Measurements from ENCODE around the gene DACH1.
"Not testable (repeated sequence)": the region's sequence is repeated elsewhere in the genome, so short reads cannot be mapped to it uniquely, and the experiment has no call there.

DACH1 gene
- total RNA-seq: 0.10 to 1.6 reads per million in 2 donors

GRCh38 chr13:71867131-71867814 is at the start of gene DACH1:
Gene DACH1, minus strand, starts transcription at chr13:71867204.
- DNase-seq: no peak

DNA sequence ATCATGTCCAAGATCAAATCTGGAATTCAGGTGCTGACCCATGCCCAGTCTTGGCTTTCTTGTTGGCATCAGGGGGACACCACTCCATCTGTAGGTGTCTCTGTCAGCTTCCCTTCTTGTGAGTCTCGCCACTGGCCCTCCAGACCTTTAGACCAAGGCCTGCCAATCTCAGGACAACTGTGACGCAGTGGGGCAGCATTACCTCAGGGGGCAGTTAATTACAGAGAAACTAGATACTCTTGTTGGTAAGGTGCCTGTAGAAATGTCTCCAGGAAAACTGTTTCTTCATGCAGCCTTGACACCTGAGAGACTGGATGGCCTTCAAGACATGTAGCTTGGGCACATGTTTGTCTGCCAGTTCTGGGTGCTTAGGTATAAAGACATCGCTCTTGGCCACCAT is 46.7 kb upstream of the DACH1 start:
- no peak for DNase-seq

- DNase-seq: no peak
These were observed 45.5 kb upstream of the DACH1 start for GRCh38 chr13:71912524-71912923.

DNA sequence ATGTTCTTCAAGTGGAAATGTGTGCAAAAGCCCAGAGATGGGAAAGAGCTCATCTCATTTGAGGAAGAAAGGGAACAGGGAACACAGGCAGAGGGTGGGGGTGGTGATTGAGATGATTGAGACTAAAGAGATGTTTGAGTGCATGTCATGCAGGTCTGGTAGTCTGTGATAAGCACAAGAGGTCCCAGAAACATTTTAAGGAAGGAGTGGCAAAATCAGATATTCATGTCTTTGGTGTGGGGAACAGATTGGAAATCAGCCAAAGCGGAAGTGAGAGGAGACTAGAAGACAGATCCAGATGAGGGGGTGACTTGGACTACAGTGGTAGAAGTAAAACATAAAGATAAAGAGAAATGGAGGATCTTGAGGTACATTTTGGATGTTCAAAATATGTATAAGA is 39.4 kb upstream of the DACH1 start:
- DNase-seq: no peak

GRCh38 chr13:71902676-71903075 is 35.7 kb upstream of the DACH1 start:
- DNase-seq: no peak

DNA sequence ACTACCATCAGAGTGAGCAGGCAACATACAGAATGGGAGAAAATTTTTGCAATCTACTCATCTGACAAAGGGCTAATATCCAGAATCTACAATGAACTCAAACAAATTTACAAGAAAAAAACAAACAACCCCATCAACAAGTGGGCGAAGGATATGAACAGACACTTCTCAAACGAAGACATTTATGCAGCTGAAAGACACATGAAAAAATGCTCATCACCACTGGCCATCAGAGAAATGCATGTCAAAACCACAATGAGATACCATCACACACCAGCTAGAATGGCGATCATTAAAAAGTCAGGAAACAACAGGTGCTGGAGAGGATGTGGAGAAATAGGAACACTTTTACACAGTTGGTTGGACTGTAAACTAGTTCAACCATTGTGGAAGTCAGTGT is 26.5 kb upstream of the DACH1 start:
- not testable (repeated sequence) for DNase-seq

GRCh38 chr13:71886880-71887279 is 19.9 kb upstream of the DACH1 start:
- DNase-seq: no peak

DNA sequence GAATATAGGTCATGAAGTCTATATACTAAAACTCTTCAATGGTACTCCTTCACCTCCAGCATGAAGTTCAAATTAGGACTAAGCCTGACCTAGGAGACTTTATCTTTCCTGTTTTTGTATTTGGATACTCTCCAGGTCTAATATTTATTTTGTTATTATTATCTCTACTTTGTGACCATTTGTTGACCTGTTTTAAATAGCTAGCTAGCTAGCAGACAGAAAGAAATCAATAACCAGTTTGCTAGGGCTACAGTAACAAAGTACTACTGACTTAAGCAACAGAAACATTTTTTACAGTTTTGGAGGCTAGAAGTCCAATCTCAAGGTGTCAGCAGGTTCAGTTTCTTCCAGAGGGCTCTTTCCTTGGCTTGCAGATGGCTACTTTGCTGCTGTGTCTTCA is 15.1 kb upstream of the DACH1 start:
- DNase-seq: no peak

DNA sequence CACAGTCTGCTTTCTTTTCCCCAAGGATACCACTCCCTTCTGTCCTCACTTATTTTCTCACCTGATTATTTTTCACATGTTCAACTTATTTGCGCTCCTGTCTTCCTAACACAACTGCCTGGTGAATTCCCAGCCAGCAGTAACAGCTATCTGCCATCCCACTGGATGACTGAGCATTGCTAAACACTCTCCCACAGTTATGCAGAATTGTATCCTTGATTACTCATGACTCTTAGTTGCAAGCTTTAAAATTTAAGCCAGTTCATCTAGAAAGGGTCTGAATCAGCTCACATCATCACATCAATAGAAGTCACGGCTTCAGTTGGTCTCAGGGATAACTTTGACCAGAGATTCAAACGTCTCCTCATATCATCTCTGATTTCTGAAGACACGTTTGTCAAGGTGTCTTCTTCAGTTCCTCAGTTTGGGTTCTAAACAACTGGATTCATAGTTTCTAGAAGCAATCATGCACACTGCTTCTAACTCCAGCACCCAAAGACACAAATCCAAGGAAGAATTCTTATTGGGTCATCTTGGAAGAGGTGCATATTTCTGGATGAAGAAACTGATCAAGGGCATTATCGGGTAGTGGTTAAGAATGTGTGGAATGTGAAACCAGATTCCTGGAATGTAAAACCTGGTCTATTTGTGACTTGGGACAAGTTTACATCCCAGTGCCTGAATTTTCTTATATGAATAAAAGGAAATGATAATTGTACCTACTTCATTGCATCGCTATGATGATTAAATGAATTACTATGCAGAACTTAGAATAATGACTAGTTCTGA is 13.9 kb upstream of the DACH1 start:
- no peak for DNase-seq

DNA sequence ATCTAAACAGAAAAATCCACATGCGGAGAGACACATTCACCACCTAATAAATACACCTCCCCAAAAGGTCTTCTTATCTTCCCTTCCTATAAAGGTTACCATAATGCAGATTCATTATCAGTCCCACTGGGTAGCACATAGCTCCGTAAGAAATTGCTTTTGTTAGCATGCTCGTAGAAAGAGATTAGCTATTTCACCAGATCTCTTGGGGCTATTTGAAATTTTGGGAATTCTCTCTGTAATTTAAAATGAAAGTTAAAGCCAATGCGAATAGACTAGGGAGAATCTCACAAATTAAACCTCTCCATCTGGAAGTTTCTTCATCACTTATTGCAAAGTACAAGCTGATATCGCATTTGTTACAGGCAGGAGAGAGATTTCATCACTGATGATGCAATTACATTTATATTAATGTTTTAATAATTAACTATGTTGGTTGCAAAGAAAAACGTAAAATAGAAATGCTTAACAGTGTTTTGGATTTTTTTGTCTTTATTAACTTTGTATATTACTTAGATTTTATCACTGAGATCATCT is 12.9 kb upstream of the DACH1 start:
- no peak for DNase-seq

DNA sequence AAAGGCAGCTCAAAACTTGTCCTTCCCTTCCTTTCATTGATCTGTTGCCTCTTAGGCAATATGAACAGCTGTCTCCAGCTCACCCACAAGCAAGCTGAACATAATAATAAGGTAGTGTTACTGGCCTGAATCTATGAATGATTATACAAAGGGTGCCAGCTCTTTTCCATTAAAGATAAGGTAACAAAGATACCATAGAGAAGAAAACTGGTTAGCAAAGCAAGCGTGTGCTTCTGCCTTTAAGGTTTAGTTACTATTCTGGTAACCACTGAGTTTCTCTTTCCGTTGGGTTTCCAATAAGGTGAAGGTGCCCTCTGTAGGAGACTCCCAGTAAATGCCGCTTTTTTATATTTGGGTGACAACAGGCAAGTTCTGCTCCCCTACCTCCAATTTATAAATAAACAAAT is 12.1 kb upstream of the DACH1 start:
- no peak for DNase-seq

DNA sequence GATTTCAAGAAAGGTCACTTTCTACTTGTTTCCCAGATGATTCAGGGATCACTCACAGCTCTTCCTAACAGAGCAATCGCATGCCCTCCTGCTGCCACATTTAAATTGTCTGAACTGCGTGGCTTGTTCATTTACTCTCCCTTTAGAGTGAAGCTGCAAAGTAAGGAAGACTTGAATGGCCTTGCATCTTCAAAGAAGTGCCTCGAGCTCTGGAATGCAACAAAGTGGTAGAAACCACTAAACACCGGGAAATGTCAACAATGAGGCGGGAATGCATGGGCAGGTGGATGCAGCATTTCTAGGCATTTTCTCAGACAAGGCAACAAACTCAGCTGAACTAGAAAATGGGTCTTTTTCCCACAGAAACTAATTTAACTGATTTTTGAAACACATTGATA is 10.3 kb upstream of the DACH1 start:
- DNase-seq: no peak

DNA sequence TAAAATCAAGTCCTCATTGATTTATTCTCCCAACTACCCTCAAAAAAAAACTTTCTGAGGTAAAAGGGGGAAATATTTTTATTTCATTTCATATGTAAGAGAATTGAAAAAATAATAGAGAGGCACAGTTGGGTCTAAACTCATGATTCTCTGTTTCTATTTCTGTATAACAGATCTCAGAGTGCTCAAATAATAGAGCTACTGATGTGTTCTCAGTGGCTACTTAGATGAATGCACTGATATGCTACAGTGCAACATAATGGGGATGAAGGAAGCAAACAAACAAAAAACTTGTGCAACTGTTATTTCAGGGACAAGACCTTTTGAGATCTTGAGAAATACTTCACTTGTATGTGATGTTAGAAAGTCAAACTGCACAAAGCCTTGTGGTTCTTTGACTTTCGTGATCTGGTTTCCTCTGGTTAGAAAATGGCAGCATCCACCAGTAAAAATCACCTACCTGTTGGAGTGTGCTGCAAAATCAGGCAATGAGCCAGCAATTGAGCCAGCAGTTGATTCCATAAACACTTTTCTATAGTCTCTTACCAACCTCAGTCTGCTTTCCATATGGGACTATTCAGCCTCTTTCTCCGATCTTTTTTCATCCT is 9.7 kb upstream of the DACH1 start:
- no peak for DNase-seq

GRCh38 chr13:71875823-71876222 is 8.8 kb upstream of the DACH1 start:
- no peak for DNase-seq

GRCh38 chr13:71874458-71874857 is 7.5 kb upstream of the DACH1 start:
- no peak for DNase-seq

- no peak for DNase-seq
These were observed 6.6 kb upstream of the DACH1 start for GRCh38 chr13:71873418-71874247.

DNA sequence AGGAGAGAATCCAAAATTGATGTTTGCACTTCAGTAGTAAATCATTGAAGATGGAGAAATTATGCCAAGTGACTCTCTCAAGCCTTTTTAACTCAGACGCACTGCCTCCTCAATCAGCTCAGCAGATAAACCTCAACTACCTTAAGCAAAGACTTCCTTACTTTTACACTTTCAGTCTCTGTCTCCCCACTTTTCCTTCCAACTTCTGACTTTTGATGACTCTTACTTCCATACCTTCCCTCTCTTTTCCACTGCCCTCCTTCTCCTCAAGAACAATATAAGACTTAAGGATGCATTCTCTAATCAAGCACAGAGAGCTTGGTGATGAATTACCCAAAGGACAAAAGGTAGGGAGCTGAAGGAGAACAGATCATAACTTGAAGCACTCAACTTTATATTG is 4.8 kb upstream of the DACH1 start:
- no peak for DNase-seq

DNA sequence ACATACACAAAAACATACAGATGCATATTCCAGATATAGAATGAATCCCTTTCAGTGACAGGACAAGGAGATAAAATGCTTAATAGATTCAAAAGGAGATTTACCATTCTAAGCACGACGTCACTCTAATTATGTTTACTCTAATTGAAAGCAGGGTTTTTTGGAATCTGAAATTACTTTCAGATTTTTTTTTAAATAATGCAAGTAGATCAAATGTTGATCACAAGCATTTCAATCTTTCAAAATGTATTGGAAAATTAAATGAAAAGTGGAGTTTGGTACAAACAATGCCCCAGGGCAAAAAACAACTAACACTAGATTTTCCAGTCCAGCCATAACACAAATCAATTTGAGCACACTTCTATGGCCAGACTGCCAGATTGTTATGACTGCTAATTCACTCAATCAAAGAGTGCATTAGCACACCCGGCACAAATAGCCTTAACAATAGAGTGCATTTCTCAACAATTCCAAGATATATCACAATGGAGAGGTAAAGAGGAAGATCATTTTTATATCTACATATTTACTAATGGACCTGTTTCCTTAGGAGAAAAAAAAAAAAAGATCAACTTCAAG is 4.3 kb upstream of the DACH1 start:
- no peak for DNase-seq

GRCh38 chr13:71870100-71870499 is 3.1 kb upstream of the DACH1 start:
- DNase-seq: no peak

- DNase-seq: no peak
These were observed 2.3 kb upstream of the DACH1 start for GRCh38 chr13:71869274-71869673.

DNA sequence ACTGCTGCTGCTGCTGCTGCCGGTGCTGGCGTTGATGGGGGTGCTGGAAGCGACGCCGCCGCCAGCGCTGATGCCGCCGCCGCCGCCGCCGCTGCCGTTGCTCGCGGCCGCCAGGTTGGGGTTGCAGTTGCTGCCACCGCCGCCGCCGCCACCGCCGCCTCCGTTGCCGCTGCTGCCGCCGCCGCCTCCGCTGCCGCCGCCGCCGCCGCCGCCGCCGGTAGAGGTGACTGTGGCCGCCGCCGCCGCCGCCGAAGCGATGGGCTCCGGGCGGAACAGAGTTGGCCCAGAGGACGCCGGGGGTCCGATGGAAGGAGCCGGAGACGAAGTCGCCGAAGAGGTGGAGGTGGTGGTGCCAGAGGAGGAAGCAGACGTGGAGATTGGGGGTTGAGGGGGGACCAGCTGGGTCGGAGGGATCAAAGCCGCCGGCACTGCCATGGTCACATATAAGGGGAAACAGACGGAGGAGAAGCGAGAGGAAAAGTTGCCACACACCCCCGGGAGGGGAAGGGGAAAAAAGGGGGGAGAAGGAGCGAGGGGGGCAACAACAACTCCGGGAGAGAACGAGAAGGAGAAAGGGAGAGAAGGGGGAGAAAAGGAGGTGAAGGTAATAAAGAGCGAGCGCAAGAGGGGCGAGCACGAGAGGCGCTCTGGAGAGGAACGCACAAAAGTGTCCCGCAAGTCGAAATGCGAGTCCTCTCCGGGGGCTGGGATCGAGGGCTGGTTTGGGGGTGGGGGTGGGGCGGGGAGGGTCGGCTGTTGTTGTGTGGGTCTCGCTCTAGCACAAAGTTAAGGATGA is 471 bp downstream of the DACH1 start:
- DNase-seq: no peak
